Rectal smooth muscle tissue (tissue), 1 donor: ENCODE data around the gene MSI1.

Experiments
- H3K27ac ChIP-seq: one replicate; pipeline ENCODE4 v1.7.0; 2013; ENCODE audit warnings: low read depth, low read length, inconsistent platforms
- H3K27me3 ChIP-seq: one replicate; pipeline ENCODE4 v1.7.0; 2013; ENCODE audit warnings: low read length; ENCODE audit not compliant: control insufficient read depth, insufficient read depth
- H3K36me3 ChIP-seq: one replicate; pipeline ENCODE4 v1.7.0; 2013; ENCODE audit warnings: low read length; ENCODE audit not compliant: control insufficient read depth, insufficient read depth
- H3K4me1 ChIP-seq: one replicate; pipeline ENCODE4 v1.7.0; 2013; ENCODE audit warnings: low read length; ENCODE audit not compliant: control insufficient read depth, insufficient read depth
- H3K4me3 ChIP-seq: one replicate; pipeline ENCODE4 v1.7.0; 2013; ENCODE audit warnings: low read length
- H3K9ac ChIP-seq: one replicate; pipeline ENCODE4 v1.7.0; 2013; ENCODE audit warnings: low read length

The MSI1 gene

DNA sequence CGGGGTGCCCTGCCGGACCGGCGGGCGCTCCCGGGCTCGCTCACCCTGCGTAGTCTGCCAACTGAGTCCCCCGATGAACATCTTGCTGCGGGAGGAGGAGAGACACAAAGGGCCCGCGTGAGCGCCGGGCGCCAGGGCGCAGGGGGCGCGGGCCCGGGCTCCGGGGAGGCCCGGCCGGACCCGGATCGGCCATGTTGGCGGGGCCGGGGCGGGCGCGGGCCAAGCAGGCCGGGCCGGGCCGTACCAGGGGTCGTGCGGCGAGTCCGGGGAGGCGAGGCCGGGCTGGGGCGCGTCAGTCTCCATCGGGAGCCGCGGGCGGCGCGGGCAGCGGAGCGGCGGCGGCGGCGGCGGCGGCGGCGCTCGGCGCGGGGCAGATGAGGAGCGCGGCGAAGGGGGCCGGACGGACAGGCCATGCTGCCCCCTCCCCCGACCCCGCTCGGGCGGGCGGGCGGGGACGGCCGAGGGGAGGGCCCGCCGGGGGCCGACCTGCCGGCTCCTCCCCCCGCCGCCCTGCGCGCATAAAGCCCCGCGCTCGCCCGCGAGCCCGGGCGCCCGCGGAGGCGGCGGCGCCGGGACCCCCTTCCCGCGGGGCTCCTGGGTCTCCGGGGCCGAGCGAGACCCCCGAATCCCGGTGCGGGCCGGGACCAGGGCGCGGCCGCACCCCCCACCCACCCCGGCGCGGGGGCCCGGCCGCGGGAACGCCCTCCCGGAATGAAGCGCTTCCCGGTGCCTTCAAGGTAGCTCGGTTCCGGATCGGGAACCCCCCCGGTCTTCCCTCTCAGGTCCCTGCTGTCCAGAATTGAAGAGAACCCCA is at the start of gene MSI1:
Gene MSI1, minus strand, starts transcription at position 376 of the 814 bp plus-strand sequence. Its CDS starts 73 bp downstream, at position 303.
- no peaks in the 10 kb centered on the region for H3K4me1 ChIP-seq
- H3K36me3 ChIP-seq = no peaks in the 10 kb centered on the region
- peaks cover 16% of the 10 kb centered on the region for H3K27me3 ChIP-seq
- H3K4me3 ChIP-seq = peak within 1 kb of the TSS; percentile 54
- H3K27ac ChIP-seq = no peak within 1 kb of the TSS
- no peak within 1 kb of the TSS for H3K9ac ChIP-seq

DNA sequence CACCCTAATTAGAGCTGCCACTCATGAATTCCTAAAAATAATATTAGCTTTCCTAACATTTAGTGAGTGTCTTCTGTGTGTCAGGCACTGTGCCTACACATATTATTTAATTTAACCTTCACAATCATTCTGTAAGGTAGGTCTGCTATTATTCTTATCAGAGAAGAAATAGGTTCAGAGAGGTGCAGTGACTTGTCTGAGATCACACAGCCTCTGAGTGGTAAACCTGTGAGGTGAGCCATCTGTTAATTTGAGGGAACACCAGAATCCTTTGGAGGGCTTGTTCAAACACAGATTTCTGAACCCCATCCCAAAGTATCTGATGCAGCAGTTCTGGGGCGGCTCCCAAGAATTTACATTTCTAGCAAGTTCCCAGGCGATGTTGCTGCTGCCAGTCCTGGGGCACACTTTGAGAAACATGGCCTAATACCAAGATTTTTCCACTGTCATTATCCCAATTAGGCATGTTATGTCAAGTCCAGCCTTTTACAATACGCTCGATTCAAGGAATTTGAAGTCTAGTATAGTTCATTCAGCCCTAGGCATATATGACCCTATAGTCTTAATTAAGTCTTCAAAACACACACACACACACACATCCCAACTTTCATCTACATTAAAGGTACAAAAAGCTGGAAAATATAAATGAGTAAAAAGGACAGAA is 49.1 kb upstream of the MSI1 start:
- no peaks in the 10 kb centered on the region for H3K36me3 ChIP-seq
- no peak overlapping the region for H3K9ac ChIP-seq
- H3K27me3 ChIP-seq = no peaks in the 10 kb centered on the region
- no peak overlapping the region for H3K27ac ChIP-seq
- no peaks in the 10 kb centered on the region for H3K4me1 ChIP-seq
- H3K4me3 ChIP-seq = no peak overlapping the region

DNA sequence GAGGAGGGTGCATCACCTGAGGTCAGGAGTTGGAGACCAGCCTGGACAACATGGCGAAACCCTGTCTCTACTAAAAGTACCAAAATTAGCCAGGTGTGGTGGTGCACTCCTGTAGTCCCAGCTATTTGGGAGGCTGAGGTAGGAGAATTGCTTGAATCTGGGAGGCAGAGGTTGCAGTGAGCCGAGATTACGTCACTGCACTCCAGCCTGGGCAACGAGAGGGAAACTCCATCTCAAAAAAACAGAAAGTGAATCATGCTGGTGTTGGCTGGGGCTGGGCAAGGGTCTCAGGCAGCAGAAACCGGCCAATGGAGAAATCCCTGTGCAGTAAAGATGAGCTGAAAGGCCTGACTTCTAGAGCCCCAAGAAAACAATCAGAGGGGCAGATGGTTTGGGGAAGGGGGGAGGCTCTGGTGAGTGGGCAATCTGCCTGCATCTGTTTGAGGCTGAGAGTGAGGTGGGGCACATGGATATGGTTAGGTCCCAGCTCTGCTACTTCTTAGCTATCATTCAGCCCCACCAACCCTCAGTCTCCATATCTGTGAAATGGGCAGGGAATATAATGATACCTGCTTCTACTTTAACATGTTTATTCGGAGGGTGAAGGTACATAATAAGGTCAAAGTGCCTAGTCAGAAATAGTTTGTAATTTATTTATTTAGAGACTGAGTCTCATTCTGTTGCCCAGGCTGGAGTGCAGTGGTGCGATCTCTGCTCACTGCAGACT is 47.7 kb upstream of the MSI1 start:
- H3K9ac ChIP-seq = no peak overlapping the region
- H3K4me3 ChIP-seq = no peak overlapping the region

DNA sequence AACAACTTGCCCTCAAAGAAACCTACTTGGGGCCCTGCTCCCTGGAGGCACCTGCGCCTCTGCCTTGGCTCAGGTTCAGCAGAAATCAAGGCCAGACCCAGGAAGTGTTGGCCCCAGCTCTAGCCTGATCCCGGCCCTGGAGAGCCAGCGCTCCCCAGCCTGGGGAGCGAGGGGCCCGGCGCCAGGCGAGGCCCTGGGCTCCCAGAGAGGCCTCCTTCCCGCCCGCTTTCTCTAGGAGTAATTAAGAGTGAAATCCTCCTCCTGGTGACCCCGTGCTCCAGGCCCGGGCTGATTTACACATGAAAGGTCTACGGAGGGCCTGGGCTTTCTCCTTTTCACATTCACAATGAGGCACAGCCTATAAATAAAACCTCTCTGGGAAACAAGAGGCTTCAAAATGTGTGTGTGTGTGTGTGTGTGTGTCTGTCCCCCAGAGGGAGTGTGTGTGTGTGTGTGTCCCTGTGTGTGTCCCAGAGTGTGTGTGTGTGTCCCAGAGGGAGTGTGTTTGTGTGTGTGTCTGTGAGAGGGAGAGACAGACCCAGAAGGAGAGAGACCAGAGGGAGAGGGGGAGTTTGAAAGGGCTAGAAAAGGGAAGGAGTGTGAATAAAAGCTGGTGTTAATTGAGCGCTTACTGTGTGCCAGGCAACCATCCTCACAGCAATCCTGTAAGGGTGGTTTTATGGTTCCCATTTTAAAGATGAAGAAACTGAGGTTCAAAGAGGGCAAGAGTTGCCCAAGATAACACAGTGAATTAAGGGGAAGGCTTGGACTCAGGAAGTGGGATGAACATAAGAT is 45.1 kb upstream of the MSI1 start:
- no peaks in the 10 kb centered on the region for H3K36me3 ChIP-seq
- peak overlapping the region; percentile 58 for H3K27ac ChIP-seq
- H3K9ac ChIP-seq = no peak overlapping the region

More for the DNA sequence above, 47.7 kb upstream of the MSI1 start:
- H3K27ac ChIP-seq = no peak overlapping the region
- H3K36me3 ChIP-seq = no peaks in the 10 kb centered on the region
- no peaks in the 10 kb centered on the region for H3K4me1 ChIP-seq
- no peaks in the 10 kb centered on the region for H3K27me3 ChIP-seq

DNA sequence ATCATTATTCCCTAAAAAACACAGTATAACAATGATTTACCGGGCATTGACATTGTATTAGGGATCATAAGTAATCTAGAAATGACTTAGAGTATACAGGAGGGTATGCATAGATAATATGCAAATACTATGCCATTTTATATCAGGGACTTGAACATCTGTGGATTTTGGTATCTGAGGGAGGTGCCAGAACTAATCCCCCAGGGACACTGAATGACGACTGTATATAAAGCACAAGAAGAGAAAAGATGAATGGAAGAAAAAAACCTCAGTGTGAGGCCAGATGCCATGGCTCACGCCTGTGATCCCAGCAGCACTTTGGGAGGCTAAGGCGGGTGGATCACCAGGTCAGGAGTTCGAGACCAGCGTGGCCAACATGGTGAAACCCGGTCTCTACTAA is 43.5 kb upstream of the MSI1 start:
- H3K27me3 ChIP-seq = no peaks in the 10 kb centered on the region
- no peak overlapping the region for H3K4me3 ChIP-seq
- H3K36me3 ChIP-seq = no peaks in the 10 kb centered on the region
- H3K4me1 ChIP-seq = no peaks in the 10 kb centered on the region
- H3K27ac ChIP-seq = no peak overlapping the region
- H3K9ac ChIP-seq = no peak overlapping the region

More for the DNA sequence above, 45.1 kb upstream of the MSI1 start:
- H3K27me3 ChIP-seq = no peaks in the 10 kb centered on the region
- no peak overlapping the region for H3K4me3 ChIP-seq
- no peaks in the 10 kb centered on the region for H3K4me1 ChIP-seq

DNA sequence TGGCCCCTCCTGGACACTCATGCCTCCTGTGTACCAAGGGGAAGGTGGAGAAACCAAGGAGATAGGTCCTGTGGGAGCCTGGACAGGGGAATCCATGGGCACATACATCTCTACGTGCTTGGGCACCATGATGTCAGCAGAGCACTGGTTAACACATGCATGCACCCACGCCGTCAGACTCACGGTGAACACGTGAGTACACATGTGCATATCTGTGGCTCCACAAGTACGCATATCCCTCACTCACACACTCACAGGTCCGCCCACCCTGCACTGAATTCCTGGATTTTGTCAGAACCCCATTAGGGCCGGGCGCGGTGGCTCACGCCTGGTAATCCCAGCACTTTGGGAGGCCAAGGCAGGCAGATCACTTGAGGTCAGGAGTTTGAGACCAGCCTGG is 39.8 kb upstream of the MSI1 start:
- Histone ChIP-seq H3K4me3 (no peak overlapping the region), H3K27ac (no peak overlapping the region), H3K27me3 (no peaks in the 10 kb centered on the region), H3K36me3 (no peaks in the 10 kb centered on the region), H3K4me1 (peaks cover 3% of the 10 kb centered on the region), H3K9ac (no peak overlapping the region)

DNA sequence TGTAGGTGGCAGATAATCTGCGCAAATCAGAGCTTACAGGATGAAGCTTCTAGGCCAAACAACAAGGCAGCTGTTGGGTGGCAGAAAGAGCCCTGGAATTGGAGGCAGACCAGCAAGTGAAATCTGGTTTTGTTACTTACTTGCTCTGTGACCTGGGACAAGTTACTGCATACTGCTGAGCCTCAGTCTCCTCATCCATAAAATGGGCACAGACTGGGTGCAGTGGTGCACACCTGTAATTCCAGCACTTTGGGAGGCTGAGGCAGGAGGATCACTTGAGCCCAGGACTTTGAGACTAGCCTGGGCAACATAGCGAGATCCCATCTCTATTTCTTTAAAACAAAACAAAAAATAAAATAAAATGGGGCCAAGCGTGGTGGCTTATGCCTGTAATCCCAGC is 37.6 kb upstream of the MSI1 start:
- Histone ChIP-seq H3K9ac (no peak overlapping the region), H3K4me1 (peaks cover 3% of the 10 kb centered on the region), H3K27me3 (no peaks in the 10 kb centered on the region), H3K36me3 (no peaks in the 10 kb centered on the region), H3K27ac (peak overlapping the region; percentile 73), H3K4me3 (no peak overlapping the region)

DNA sequence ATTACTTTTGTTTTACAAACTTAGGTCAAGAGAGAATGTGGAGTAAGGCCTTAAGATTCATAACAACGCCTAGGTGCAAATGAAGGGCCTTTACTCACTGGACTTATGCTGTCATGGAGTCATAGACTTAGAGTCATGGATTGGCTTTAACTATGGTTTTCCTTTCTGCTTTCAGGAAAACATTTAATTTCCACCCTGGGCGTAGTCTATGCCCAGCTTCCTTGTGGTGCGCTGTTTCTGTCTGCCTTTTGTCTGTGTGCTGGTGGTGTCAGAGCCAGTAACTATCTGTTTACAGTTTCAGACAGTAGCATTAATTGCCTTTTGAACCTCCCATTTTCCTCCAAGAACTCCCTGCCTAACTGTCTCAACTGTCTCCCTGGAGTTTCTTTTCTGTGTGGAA is 37.1 kb upstream of the MSI1 start:
- no peak overlapping the region for H3K9ac ChIP-seq
- no peak overlapping the region for H3K4me3 ChIP-seq
- H3K4me1 ChIP-seq = peaks cover 3% of the 10 kb centered on the region
- no peaks in the 10 kb centered on the region for H3K27me3 ChIP-seq
- H3K27ac ChIP-seq = peak overlapping the region; percentile 73
- no peaks in the 10 kb centered on the region for H3K36me3 ChIP-seq

DNA sequence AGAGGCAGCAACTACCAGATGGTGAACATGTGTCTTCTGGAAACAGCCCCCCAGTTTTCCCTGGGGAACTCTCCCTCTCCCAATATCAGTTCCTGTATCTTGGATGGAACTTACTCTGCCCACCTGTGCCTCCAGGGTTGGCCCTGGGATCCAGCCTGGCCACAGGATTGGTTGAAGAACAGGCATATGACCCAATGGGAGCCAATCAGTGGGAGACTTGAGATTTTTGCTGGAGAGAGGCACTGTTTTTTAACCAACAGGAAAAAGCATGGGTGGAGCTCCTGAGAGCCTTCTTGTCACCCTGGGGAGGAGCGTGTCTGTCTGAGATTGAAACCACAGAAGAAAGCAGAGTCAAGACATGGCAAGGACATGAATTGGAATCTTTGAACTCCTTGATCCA is 35.3 kb upstream of the MSI1 start:
- no peaks in the 10 kb centered on the region for H3K27me3 ChIP-seq
- H3K9ac ChIP-seq = no peak overlapping the region
- H3K36me3 ChIP-seq = no peaks in the 10 kb centered on the region
- H3K27ac ChIP-seq = no peak overlapping the region
- peaks cover 3% of the 10 kb centered on the region for H3K4me1 ChIP-seq
- no peak overlapping the region for H3K4me3 ChIP-seq

DNA sequence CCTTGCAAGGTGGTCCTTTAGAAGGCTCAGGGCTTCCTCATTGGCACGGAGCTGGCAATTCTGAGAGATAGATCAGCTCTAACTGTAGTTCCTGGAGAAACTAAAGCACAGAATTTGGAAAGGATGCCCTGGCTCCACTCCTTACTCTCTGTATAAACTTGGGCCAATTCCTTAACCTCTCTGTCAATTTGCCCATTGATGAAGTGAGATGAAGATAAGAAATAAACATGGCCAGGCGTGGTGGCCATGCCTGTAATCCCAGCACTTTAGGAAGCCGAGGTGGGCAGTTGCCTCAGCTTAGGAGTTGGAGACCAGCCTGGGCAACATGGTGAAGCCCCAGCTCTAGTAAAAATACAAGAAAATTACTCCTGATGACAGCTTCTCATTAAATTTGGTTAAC is 34.9 kb upstream of the MSI1 start:
- no peak overlapping the region for H3K4me3 ChIP-seq

DNA sequence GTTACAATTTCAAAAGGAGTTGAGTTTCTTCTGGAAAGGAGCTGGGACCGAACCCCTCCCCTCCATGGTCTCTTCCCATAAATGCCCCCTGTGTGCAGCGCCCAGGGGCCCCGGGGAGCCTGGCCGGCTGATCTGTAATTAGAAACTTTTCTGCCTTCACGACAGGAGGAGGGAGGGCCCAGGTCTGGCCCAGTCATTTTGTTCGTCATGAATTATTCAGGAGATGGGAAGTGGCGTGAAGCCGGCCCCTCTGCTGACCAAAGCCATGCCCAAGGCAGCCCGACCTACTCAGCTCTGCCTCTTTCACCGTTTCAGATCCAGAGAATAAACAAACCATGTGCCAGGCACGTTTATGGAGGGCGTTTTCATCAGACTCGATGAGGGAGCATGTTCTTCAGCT is 33.3 kb upstream of the MSI1 start:
- Histone ChIP-seq H3K36me3 (no peaks in the 10 kb centered on the region), H3K4me1 (peaks cover 3% of the 10 kb centered on the region), H3K27me3 (no peaks in the 10 kb centered on the region), H3K27ac (no peak overlapping the region), H3K9ac (no peak overlapping the region), H3K4me3 (no peak overlapping the region)

More for the DNA sequence above, 34.9 kb upstream of the MSI1 start:
- Histone ChIP-seq H3K4me1 (peaks cover 3% of the 10 kb centered on the region), H3K9ac (no peak overlapping the region), H3K27me3 (no peaks in the 10 kb centered on the region), H3K27ac (no peak overlapping the region), H3K36me3 (no peaks in the 10 kb centered on the region)

DNA sequence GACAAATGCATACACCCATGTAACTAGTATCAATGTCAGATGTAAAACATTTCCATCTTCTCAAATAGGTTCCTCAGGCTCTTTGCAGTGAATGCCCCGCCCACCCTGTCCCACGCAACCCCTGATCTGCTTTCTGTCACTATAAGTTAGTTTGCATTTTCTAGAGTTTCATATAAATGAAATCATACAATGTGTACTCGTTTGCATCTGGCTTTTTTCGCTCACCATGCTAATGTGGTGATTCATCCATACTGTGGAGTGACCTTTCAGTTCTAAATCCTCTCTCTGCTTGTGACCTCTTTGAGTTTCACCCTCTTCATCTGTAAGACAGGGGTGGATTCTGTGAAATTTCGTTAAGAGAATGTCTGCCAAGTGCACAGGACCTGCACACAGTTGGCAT is 30.6 kb upstream of the MSI1 start:
- Histone ChIP-seq H3K27me3 (no peaks in the 10 kb centered on the region), H3K4me1 (no peaks in the 10 kb centered on the region)

More for the DNA sequence above, 30.6 kb upstream of the MSI1 start:
- Histone ChIP-seq H3K9ac (no peak overlapping the region), H3K4me3 (no peak overlapping the region), H3K36me3 (no peaks in the 10 kb centered on the region), H3K27ac (no peak overlapping the region)
